Measurements from ENCODE around the gene PRSS22. TPM values are rescaled to one million over a fixed set of nuclear protein-coding genes. Genes with fewer than 3 reads are reported as not detected.
A peak's percentile ranks its signal among the peaks of the same experiment; 100 is the strongest.

PRSS22 gene
- total RNA-seq, 1 donor from 2014 or later, result not detected

- no peaks in the 10 kb centered on the region for H3K36me3 Mint-ChIP-seq (ENCODE audit: unreplicated experiment)
- peaks cover 9% of the 10 kb centered on the region for H3K9me3 Mint-ChIP-seq (ENCODE audit: unreplicated experiment)
- H3K4me3 Mint-ChIP-seq (ENCODE audit: unreplicated experiment), result no peak overlapping the region
- no peak overlapping the region for H3K27ac Mint-ChIP-seq (ENCODE audit: unreplicated experiment)
- no peaks in the 10 kb centered on the region for H3K4me1 Mint-ChIP-seq (ENCODE audit: unreplicated experiment)
- peaks cover 6% of the 10 kb centered on the region for H3K27me3 Mint-ChIP-seq (ENCODE audit: unreplicated experiment)
- peak; percentile 82 for DNase-seq (ENCODE audit: extremely low spot score, unreplicated experiment)
- no peak for TF ChIP-seq CTCF (IDR thresholded peaks at IDR 0.05)
Observed at GRCh38 chr16:2852003-2852730, 5.8 kb downstream of the PRSS22 start.

- H3K4me1 Mint-ChIP-seq (ENCODE audit: unreplicated experiment), result no peaks in the 10 kb centered on the region
- DNase-seq (ENCODE audit: extremely low spot score, unreplicated experiment), result no peak
- no peaks in the 10 kb centered on the region for H3K36me3 Mint-ChIP-seq (ENCODE audit: unreplicated experiment)
- no peak for TF ChIP-seq CTCF (IDR thresholded peaks at IDR 0.05)
- H3K9me3 Mint-ChIP-seq (ENCODE audit: unreplicated experiment), result peaks cover 2% of the 10 kb centered on the region
- no peak overlapping the region for H3K4me3 Mint-ChIP-seq (ENCODE audit: unreplicated experiment)
- H3K27me3 Mint-ChIP-seq (ENCODE audit: unreplicated experiment), result peaks cover 26% of the 10 kb centered on the region
- no peak overlapping the region for H3K27ac Mint-ChIP-seq (ENCODE audit: unreplicated experiment)
Observed at GRCh38 chr16:2848933-2849725, 8.8 kb downstream of the PRSS22 start.

GRCh38 chr16:2846511-2847310, 11.3 kb downstream of the PRSS22 start:
- no peak for DNase-seq (ENCODE audit: extremely low spot score, unreplicated experiment)
- Mint-ChIP-seq H3K4me3 (ENCODE audit: unreplicated experiment) (no peak overlapping the region), H3K27ac (ENCODE audit: unreplicated experiment) (no peak overlapping the region), H3K27me3 (ENCODE audit: unreplicated experiment) (peaks cover 27% of the 10 kb centered on the region), H3K36me3 (ENCODE audit: unreplicated experiment) (no peaks in the 10 kb centered on the region), H3K4me1 (ENCODE audit: unreplicated experiment) (no peaks in the 10 kb centered on the region), H3K9me3 (ENCODE audit: unreplicated experiment) (no peaks in the 10 kb centered on the region)
- TF ChIP-seq CTCF (IDR thresholded peaks at IDR 0.05), result no peak

GRCh38 chr16:2845116-2845515, 12.9 kb downstream of the PRSS22 start:
- no peak for DNase-seq (ENCODE audit: extremely low spot score, unreplicated experiment)
- H3K9me3 Mint-ChIP-seq (ENCODE audit: unreplicated experiment), result no peaks in the 10 kb centered on the region
- no peak overlapping the region for H3K4me3 Mint-ChIP-seq (ENCODE audit: unreplicated experiment)
- no peaks in the 10 kb centered on the region for H3K4me1 Mint-ChIP-seq (ENCODE audit: unreplicated experiment)
- no peak overlapping the region for H3K27ac Mint-ChIP-seq (ENCODE audit: unreplicated experiment)
- TF ChIP-seq CTCF (IDR thresholded peaks at IDR 0.05), result no peak
- H3K36me3 Mint-ChIP-seq (ENCODE audit: unreplicated experiment), result no peaks in the 10 kb centered on the region
- H3K27me3 Mint-ChIP-seq (ENCODE audit: unreplicated experiment), result peaks cover 27% of the 10 kb centered on the region

Measured in osteocyte (in vitro differentiated cells).